NCI-H82 (cell line): ENCODE measurements around the gene GDF11.

ENCODE experiments used
- DNase-seq: peaks from one replicate; lab custom pipeline; 2025; lab: John Stamatoyannopoulos, UW

Gene GDF11

GRCh38 chr12:55723516-55724225, 19.3 kb upstream of the GDF11 start:
- DNase-seq = no peak

DNA sequence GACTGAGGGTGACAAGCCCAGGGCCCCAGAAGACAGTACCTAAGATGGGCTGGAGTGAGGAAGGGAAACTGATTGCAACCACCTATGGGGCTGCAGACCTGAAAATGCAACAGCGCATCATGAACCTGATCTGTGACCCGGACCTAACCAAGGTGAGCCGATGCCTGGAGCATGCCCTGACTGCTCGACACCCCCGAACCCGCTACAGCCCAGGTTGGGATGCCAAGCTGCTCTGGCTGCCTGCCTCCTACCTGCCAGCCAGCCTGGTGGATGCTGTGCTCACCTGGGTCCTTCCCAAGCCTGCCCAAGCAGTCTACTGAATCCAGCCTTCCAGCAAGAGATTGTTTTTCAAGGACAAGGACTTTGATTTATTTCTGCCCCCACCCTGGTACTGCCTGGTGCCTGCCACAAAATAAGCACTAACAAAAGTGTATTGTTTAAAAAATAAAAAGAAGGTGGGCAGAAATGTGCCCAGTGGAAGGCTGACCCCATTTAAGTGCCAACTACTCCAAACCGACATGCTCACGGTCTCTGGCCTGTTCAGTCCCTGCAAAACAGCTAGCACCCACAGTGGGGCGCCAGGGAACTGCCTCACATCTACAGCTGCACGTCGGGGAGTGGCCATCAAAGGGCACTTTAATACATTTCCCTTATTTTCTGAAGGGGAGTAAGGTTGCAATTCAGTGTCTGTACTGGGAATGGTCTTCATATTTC, 18.5 kb upstream of the GDF11 start:
- DNase-seq = peak; percentile 69

DNA sequence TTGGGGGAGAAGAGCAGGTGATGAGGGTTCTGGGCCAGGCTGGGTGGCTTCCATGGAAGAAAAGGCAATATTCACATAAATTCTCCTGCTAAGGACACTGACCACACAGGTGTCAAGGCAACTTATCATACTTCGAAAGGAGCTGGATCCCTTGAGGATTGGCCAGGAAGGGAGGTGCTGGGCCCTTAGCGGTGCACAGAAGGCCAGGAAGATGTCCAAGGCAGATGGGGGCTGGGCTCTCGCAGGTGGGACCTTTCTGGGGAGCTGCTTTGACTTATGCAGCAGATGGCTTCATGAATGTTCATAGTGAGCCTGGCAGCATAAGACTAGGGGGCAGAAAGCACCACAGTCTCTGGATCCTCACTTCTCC, 18.0 kb upstream of the GDF11 start:
- no peak for DNase-seq

GRCh38 chr12:55725556-55725955, 17.4 kb upstream of the GDF11 start:
- DNase-seq = no peak

GRCh38 chr12:55726971-55727370, 16.0 kb upstream of the GDF11 start:
- DNase-seq = no peak

- no peak for DNase-seq
Observed at GRCh38 chr12:55727643-55728185, 15.2 kb upstream of the GDF11 start.

- peak; percentile 55 for DNase-seq
Observed at GRCh38 chr12:55728186-55728938, 14.6 kb upstream of the GDF11 start.

GRCh38 chr12:55728939-55729818, 13.7 kb upstream of the GDF11 start, which contains the start of gene CD63:
TSS of gene CD63 (minus strand) at chr12:55729009. CDS start at chr12:55728341, 668 bp downstream.
- DNase-seq = peak; percentile 96

GRCh38 chr12:55729819-55730818, 12.8 kb upstream of the GDF11 start:
- DNase-seq = peak; percentile 60

GRCh38 chr12:55732288-55732687, 10.6 kb upstream of the GDF11 start:
- DNase-seq = no peak

GRCh38 chr12:55733021-55733555, 9.8 kb upstream of the GDF11 start:
- DNase-seq = no peak

DNA sequence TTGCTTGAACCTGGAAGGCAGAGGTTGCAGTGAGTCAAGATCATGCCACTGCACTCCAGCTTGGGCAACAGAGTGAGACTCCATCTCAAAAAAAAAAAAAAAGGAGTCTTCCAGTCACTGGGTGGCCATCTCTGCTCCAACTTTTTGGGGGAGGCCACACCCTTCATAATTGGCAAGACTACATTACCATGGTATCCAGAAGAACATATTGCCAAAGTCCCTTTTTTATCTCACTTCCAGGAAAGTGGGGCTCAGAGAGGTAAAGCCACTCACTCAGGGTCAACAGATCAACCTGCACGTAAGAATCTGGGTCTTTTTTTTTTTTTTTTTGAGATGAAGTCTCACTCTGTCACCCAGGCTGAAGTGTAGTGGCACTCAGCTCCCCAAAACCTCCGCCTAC, 9.1 kb upstream of the GDF11 start:
- DNase-seq = no peak

- no peak for DNase-seq
Observed at GRCh38 chr12:55734595-55734994, 8.3 kb upstream of the GDF11 start.

GRCh38 chr12:55736076-55736475, 6.8 kb upstream of the GDF11 start:
- no peak for DNase-seq

GRCh38 chr12:55736780-55737580, 5.9 kb upstream of the GDF11 start:
- peak; percentile 90 for DNase-seq

GRCh38 chr12:55737581-55738122, 5.3 kb upstream of the GDF11 start:
- peak; percentile 77 for DNase-seq

GRCh38 chr12:55738123-55739024, 4.5 kb upstream of the GDF11 start:
- DNase-seq = peak; percentile 94

DNA sequence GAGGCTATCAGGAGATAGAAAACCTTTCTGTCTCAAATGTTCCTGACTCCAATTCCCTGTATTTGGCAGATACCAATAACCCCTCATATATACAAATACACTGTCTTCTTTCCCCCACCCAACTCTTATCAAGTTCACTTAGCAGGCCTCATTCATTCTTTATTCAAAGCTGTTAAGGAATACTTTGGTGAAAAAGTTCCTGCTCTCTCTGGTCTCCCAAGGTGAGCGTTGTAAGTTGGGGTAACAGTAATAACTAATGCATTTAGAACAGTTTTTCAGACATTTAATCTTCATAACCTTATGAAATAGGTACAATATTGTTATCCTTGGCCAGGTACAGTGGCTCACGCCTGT, 3.9 kb upstream of the GDF11 start:
- DNase-seq = no peak
